ENCODE results near the gene RIT2. TPM values are rescaled to one million over a fixed set of nuclear protein-coding genes. Genes with fewer than 3 reads are reported as not detected.

Gene RIT2
- total and polyA plus RNA-seq, 10 donors: not detected

- intact Hi-C loops (cut with DNase I; ENCODE audit: low total_unique reads): no loop called here
- WGBS, 5 donors: 84 to 92% (median 88%) methylated on average over 1 of the region's 1 CpG
Measured at GRCh38 chr18:42707080-42707479, 408.4 kb downstream of the RIT2 start.

GRCh38 chr18:42706618-42707017 lies 408.9 kb downstream of the RIT2 start:
- Histone ChIP-seq H3K27me3 (replicated peaks in 1 of 7) (no peaks in the 10 kb centered on the region), H3K27ac (no peak overlapping the region), H3K36me3 (no peaks in the 10 kb centered on the region), H3K4me3 (no peak overlapping the region), H3K9me3 (no peaks in the 10 kb centered on the region), H3K4me1 (no peaks in the 10 kb centered on the region)
- intact Hi-C loops (cut with DNase I; ENCODE audit: low total_unique reads): no loop called here
- 65 to 73% (median 66%) methylated on average over 8 of the region's 8 CpGs for WGBS, 5 donors
- peak; percentile 32 for DNase-seq
- TF ChIP-seq POLR2AphosphoS5 (IDR thresholded peaks at IDR 0.05): no peak
- TF ChIP-seq CTCF (IDR thresholded peaks at IDR 0.05 in 8 of 11, conservative IDR thresholded peaks at IDR 0.05 in 3 of 11): no peak
- TF ChIP-seq POLR2A (IDR thresholded peaks at IDR 0.05): no peak

More at GRCh38 chr18:42707080-42707479, 408.4 kb downstream of the RIT2 start:
- DNase-seq: no peak
- Histone ChIP-seq H3K36me3 (no peaks in the 10 kb centered on the region), H3K4me1 (no peaks in the 10 kb centered on the region), H3K4me3 (no peak overlapping the region), H3K27me3 (replicated peaks in 1 of 7) (no peaks in the 10 kb centered on the region), H3K9me3 (no peaks in the 10 kb centered on the region), H3K27ac (no peak overlapping the region)
- TF ChIP-seq CTCF (IDR thresholded peaks at IDR 0.05 in 8 of 11, conservative IDR thresholded peaks at IDR 0.05 in 3 of 11): no peak
- TF ChIP-seq POLR2A (IDR thresholded peaks at IDR 0.05): no peak
- no peak for TF ChIP-seq POLR2AphosphoS5 (IDR thresholded peaks at IDR 0.05)

GRCh38 chr18:42706029-42706608 lies 409.4 kb downstream of the RIT2 start:
- Histone ChIP-seq H3K9me3 (no peaks in the 10 kb centered on the region), H3K27me3 (replicated peaks in 1 of 7) (no peaks in the 10 kb centered on the region), H3K4me1 (no peaks in the 10 kb centered on the region), H3K27ac (no peak overlapping the region), H3K36me3 (no peaks in the 10 kb centered on the region), H3K4me3 (no peak overlapping the region)
- WGBS, 5 donors: 76 to 85% (median 83%) methylated on average over 4 of the region's 4 CpGs
- intact Hi-C loops (cut with DNase I; ENCODE audit: low total_unique reads): no loop called here
- DNase-seq: no peak
- TF ChIP-seq POLR2A (IDR thresholded peaks at IDR 0.05) (no peak), CTCF (IDR thresholded peaks at IDR 0.05 in 8 of 11, conservative IDR thresholded peaks at IDR 0.05 in 3 of 11) (no peak), POLR2AphosphoS5 (IDR thresholded peaks at IDR 0.05) (no peak)

Other genes with a start within 250 kb of the RIT2 start
- not detected for gene SYT4, start 161.8 kb upstream of the RIT2 start, total RNA-seq
- not detected for gene SYT4, start 161.8 kb upstream of the RIT2 start, polyA plus RNA-seq

Measured in spleen (tissue), 11 donors.